ENCODE data around the gene KRT84.

KRT84 gene

GRCh38 chr12:52403561-52403960 lies 18.1 kb upstream of the KRT84 start:
- TF ChIP-seq REST (IDR thresholded peaks at IDR 0.05; ENCODE audit: insufficient read depth in 1 of 2, low read depth in 2 of 2, low read length in 2 of 2) (no peak), POLR2AphosphoS5 (IDR thresholded peaks at IDR 0.05; ENCODE audit: low read depth, low read length) (no peak), TAF1 (IDR thresholded peaks at IDR 0.05; ENCODE audit: borderline replicate concordance, insufficient read depth, low read length) (no peak), SIN3A (IDR thresholded peaks at IDR 0.05; ENCODE audit: borderline replicate concordance, insufficient read depth, low read length) (no peak), FOXP2 (optimal IDR thresholded peaks at IDR 0.05; ENCODE audit: borderline replicate concordance, extremely low read depth, extremely low read length, insufficient read depth) (no peak)

GRCh38 chr12:52402873-52403540 lies 17.6 kb upstream of the KRT84 start:
- TF ChIP-seq TAF1 (IDR thresholded peaks at IDR 0.05; ENCODE audit: borderline replicate concordance, insufficient read depth, low read length) (no peak), REST (IDR thresholded peaks at IDR 0.05; ENCODE audit: insufficient read depth in 1 of 2, low read depth in 2 of 2, low read length in 2 of 2) (no peak), POLR2AphosphoS5 (IDR thresholded peaks at IDR 0.05; ENCODE audit: low read depth, low read length) (no peak), FOXP2 (optimal IDR thresholded peaks at IDR 0.05; ENCODE audit: borderline replicate concordance, extremely low read depth, extremely low read length, insufficient read depth) (no peak), SIN3A (IDR thresholded peaks at IDR 0.05; ENCODE audit: borderline replicate concordance, insufficient read depth, low read length) (no peak)

GRCh38 chr12:52402377-52402776 lies 16.9 kb upstream of the KRT84 start:
- TF ChIP-seq REST (IDR thresholded peaks at IDR 0.05; ENCODE audit: insufficient read depth in 1 of 2, low read depth in 2 of 2, low read length in 2 of 2) (no peak), SIN3A (IDR thresholded peaks at IDR 0.05; ENCODE audit: borderline replicate concordance, insufficient read depth, low read length) (no peak), POLR2AphosphoS5 (IDR thresholded peaks at IDR 0.05; ENCODE audit: low read depth, low read length) (no peak), TAF1 (IDR thresholded peaks at IDR 0.05; ENCODE audit: borderline replicate concordance, insufficient read depth, low read length) (no peak), FOXP2 (optimal IDR thresholded peaks at IDR 0.05; ENCODE audit: borderline replicate concordance, extremely low read depth, extremely low read length, insufficient read depth) (no peak)

- TF ChIP-seq SIN3A (IDR thresholded peaks at IDR 0.05; ENCODE audit: borderline replicate concordance, insufficient read depth, low read length) (no peak), FOXP2 (optimal IDR thresholded peaks at IDR 0.05; ENCODE audit: borderline replicate concordance, extremely low read depth, extremely low read length, insufficient read depth) (no peak), POLR2AphosphoS5 (IDR thresholded peaks at IDR 0.05; ENCODE audit: low read depth, low read length) (no peak), TAF1 (IDR thresholded peaks at IDR 0.05; ENCODE audit: borderline replicate concordance, insufficient read depth, low read length) (no peak), REST (IDR thresholded peaks at IDR 0.05; ENCODE audit: insufficient read depth in 1 of 2, low read depth in 2 of 2, low read length in 2 of 2) (no peak)
Measured at GRCh38 chr12:52401926-52402325, 16.5 kb upstream of the KRT84 start.

Measured in PFSK-1 (cell line).